OCI-LY3 (cell line): ENCODE data around the gene IGSF22.

Experiments
- CTCF ChIP-seq: fragments of 200-600, 300-600 bp; sonication (generic); IDR thresholded peaks from 2 replicates; pipeline ENCODE4 v1.5.1; 2014; ENCODE audit warnings: antibody characterized with exemption, low read length, low read depth
- EZH2phosphoT487 ChIP-seq: fragments of 200-600 bp; shearing (Covaris generic); IDR thresholded peaks from 2 replicates; pipeline ENCODE4 v1.6.1; 2018; ENCODE audit warnings: antibody characterized with exemption, mixed run types, low read depth

GRCh38 chr11:18698341-18699268 lies 27.4 kb downstream of the IGSF22 start, which contains the start of gene TMEM86A:
- TF ChIP-seq CTCF (no peak), EZH2phosphoT487 (no peak)
